Brain microvascular endothelial cell (primary cell): ENCODE data around the gene TMEM238.
A peak's percentile ranks its signal among the peaks of the same experiment; 100 is the strongest.

Experiments
- DNase-seq: peaks from one replicate; pipeline ENCODE4 v3.0.0-alpha.2; 2020
- H3K27ac ChIP-seq: fragments of 250-450 bp; sonication (Bioruptor Pico); 2 replicates; pipeline ENCODE4 v1.5.1; 2020; ENCODE audit warnings: mild to moderate bottlenecking, moderate library complexity
- H3K27me3 ChIP-seq: fragments of 250-450 bp; sonication (Bioruptor Pico); replicated peaks from 2 replicates; pipeline ENCODE4 v1.5.1; 2020; ENCODE audit warnings: mild to moderate bottlenecking
- H3K36me3 ChIP-seq: fragments of 250-450 bp; sonication (Bioruptor Pico); replicated peaks from 2 replicates; pipeline ENCODE4 v1.5.1; 2020; ENCODE audit warnings: mild to moderate bottlenecking
- H3K4me3 ChIP-seq: 2 replicates; pipeline ENCODE4 v1.5.1; 2011; ENCODE audit warnings: low read depth, mild to moderate bottlenecking, control low read depth, low read length, moderate library complexity
- CTCF ChIP-seq: IDR thresholded peaks from 2 replicates; pipeline ENCODE4 v1.5.1; 2011; ENCODE audit warnings: low read depth, mild to moderate bottlenecking, moderate library complexity, low read length, control low read depth, inconsistent platforms; ENCODE audit errors: missing control alignments
- in situ Hi-C: cut with HindIII; loops from 2 replicates; pipeline ENCODE4 v1.10.0; 2017; ENCODE audit warnings: low sequenced_read_pairs, low pct_ligation_motif_present

The TMEM238 gene

DNA sequence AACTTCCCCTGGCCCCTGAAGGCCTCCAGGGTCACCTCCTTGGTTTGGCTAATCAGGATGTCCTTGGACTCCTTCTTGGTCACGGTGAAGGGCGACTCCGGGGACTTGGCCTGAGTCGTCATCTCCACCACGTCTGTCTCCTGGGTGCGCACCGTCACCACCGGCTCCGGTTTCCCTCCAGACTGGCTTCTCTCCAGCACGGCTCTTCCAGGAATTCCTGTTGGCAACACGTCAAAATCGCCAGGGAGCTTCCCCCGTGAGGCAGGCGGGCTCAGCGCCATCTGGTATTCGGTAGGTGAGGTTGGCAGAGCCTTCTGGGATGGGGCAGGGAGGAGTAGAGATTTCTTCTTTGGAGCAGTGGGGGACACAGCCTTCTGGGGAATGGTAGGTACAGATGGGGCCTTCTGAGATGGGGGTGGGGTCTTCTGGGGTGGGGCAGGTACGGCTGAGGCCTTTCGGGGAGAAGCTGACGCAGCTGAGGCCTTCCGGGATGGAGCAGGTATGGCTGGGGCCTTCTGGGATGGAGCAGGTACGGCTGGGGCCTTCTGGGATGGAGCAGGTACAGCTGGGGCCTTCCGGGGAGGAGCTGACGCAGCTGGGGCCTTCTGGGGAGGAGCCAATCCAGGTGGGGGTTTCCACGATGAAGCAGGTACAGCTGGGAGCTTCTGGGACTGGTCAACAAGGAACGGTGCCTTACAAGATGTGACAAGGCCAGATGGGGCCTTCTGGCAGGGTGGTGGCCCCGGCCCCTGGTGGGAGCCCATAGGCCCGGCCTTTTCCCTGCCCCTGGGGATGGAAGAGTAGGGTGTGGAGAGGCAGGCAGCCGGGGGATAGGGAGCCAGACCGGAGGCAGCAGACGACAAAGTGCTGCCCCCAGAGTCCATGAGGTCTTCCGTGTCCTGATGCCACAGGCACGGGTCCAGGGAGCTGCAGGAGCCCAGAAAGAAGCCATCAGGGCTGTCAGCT, 24.9 kb downstream of the TMEM238 start:
- DNase-seq, result no peak
- Histone ChIP-seq H3K36me3 (no peaks in the 10 kb centered on the region), H3K4me3 (no peak overlapping the region), H3K27me3 (peaks cover 7% of the 10 kb centered on the region), H3K27ac (no peak overlapping the region)
- TF ChIP-seq CTCF, result no peak
- in situ Hi-C loops, result no loop called here

DNA sequence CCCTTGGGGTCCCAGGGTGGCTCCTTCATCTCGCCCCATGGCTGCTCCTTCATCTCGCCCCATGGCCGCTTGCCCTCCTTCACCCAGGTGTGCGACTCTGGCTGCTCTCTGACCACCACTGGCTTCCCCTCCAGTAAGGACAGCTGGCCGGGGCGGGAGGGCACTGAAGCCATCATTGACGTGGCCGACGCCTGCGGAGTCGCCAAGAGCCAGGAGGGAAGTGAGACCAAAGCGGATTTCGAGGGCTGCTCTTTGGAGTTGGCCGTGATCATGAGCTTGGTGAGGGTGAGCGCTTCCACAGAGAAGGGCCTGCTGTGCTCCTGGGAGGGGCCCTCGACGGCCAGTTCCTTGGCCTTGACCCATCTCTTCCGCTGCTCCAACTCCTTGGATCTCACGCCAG, 25.6 kb downstream of the TMEM238 start:
- H3K36me3 ChIP-seq, result no peaks in the 10 kb centered on the region
- H3K4me3 ChIP-seq, result no peak overlapping the region
- H3K27ac ChIP-seq, result no peak overlapping the region
- in situ Hi-C loops, result no loop called here
- DNase-seq, result no peak
- H3K27me3 ChIP-seq, result peaks cover 10% of the 10 kb centered on the region
- TF ChIP-seq CTCF, result no peak

GRCh38 chr19:55355213-55355821, 28.8 kb downstream of the TMEM238 start:
- H3K36me3 ChIP-seq, result no peaks in the 10 kb centered on the region
- peaks cover 23% of the 10 kb centered on the region for H3K27me3 ChIP-seq

GRCh38 chr19:55354698-55355212, 29.3 kb downstream of the TMEM238 start, which contains the start of gene COX6B2:
TSS of gene COX6B2 (minus strand) at chr19:55354719. CDS start at chr19:55354521, 198 bp downstream.
- no peaks in the 10 kb centered on the region for H3K36me3 ChIP-seq
- no peak for DNase-seq
- peak within 1 kb of the TSS; percentile 49 for H3K4me3 ChIP-seq
- TF ChIP-seq CTCF, result no peak
- in situ Hi-C loops, result no loop called here
- H3K27ac ChIP-seq, result no peak within 1 kb of the TSS
- H3K27me3 ChIP-seq, result peaks cover 23% of the 10 kb centered on the region

More at GRCh38 chr19:55355213-55355821, 28.8 kb downstream of the TMEM238 start:
- DNase-seq, result no peak
- Histone ChIP-seq H3K4me3 (no peak overlapping the region), H3K27ac (no peak overlapping the region)
- no peak for TF ChIP-seq CTCF
- in situ Hi-C loops, result no loop called here

GRCh38 chr19:55353803-55354697, 30.0 kb downstream of the TMEM238 start:
- in situ Hi-C loops, result no loop called here
- Histone ChIP-seq H3K4me3 (peak overlapping the region; percentile 49), H3K36me3 (no peaks in the 10 kb centered on the region), H3K27me3 (peaks cover 23% of the 10 kb centered on the region), H3K27ac (no peak overlapping the region)
- no peak for TF ChIP-seq CTCF
- DNase-seq, result peak; percentile 40
